Measurements from ENCODE around the gene FASTK.

The FASTK gene

DNA sequence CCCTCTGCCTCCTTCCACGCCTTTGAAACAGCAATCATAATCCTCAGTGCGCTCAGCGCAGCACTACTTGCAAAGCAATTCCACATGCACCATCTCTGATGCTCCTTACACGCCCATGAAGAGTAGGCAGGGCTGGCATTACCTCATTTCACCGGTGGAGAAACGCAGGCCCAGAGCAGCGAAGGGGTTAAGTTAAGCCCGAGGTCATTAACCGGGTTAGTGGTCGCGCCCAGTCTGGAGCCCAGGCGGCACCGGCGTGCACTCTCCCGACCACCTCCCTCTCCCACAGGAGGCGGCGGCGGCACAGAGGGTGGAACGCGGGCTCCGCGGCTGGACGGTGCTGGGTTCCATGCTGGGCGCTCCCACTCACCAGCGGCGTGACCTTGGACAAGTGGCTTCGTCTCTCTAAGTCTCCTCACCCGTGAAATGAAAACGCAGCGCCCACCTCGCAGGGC lies 515 bp downstream of the FASTK start:
- DNase-seq, result no peak

DNA sequence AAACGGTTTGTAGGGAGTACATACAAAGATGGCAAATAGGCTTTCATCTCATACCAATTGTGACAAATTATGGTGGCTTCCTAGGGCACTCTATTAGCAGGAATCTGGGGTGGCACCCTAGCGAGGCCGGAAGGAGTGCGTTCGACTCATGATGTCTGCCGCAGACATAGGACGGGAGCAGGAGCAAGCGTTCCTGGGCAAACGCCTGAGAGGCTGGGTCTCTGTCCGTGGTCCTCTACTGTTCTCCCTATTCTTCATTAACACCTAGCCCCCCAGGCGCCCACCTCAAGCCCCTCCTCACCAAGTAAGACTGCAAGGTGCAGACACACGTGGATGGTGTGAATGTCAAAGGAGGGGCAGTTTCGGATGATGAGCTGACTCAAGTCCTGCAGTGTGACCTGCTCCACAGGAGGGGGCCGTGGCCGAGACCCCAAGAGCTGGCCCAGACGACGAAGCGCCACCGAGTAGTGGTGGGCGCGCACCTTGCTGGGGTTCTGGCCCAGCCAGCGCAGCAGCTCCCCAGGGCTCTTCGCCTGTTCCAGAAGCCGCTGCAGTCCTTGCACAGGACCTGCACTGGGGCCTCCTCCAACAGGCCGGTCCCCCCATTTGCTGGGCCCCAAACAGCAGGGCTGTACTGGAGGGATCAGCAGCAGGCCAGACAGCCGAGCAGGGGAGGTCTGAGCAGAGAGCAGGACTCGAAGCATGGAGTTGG lies 1.3 kb downstream of the FASTK start:
- DNase-seq, result no peak

DNA sequence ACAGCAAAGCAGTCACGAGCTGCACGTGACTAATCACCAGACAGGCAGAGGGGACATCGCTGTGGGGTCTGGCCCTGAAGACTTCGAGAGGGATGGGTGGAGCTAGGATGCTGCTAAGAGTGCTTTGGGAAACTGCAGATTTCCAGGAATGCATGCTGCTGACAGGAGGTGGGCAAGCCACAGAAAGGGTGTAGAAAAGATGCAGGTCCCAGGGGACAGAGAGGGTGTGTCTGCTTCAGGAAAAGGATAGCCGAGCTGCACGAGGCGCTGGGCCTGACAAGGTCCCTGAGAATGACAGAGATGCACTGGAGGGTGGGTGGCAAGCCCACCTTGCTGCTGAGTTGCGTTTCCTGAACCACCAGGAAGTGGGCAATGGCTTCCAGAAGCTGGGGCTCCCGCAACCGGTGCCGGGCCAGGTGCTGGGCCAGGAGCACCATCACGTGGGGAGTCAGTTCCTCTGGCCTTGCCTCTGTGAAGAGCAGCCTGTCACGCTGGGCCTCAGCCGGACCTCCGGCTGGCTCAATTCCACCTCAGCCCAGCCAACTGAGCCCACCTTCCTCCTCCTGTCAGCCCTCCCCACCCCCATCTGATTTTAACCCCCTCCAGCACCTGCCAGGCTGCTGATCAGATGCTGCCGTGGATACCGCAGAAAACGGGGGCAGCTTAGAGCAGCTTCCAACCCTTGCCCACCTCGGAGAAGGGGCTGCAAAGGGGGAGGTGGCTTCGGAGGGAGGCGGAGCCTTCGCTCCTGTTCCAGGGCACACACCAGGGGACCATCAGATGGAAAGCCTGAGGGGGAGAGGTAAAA lies 2.2 kb downstream of the FASTK start:
- no peak for DNase-seq

DNA sequence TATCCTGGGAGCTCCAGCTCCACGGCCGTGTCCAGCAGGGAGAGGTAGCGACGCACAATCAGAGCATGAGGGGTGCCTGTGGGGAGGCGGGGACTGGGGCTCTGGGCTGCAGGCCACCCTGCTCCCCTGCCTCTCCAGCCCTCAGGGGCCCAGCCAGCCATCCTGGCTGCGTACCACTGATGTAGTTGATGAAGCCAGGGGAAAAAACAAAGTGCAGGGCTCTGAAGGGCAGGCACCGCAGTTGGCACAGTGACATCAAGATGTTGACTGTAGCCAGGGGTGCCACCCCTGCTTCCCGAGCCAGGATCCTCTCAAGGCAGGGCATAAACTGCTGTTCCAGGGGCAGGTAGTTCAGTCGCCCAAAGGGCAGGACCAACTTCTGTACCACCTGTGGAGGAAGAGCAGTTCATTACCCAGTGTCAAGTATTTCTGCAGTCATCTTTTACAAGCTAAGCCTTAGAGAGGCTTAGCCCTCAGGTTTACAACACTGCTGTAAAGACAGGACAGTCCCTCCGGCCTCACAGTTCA lies 2.8 kb downstream of the FASTK start:
- no peak for DNase-seq

DNA sequence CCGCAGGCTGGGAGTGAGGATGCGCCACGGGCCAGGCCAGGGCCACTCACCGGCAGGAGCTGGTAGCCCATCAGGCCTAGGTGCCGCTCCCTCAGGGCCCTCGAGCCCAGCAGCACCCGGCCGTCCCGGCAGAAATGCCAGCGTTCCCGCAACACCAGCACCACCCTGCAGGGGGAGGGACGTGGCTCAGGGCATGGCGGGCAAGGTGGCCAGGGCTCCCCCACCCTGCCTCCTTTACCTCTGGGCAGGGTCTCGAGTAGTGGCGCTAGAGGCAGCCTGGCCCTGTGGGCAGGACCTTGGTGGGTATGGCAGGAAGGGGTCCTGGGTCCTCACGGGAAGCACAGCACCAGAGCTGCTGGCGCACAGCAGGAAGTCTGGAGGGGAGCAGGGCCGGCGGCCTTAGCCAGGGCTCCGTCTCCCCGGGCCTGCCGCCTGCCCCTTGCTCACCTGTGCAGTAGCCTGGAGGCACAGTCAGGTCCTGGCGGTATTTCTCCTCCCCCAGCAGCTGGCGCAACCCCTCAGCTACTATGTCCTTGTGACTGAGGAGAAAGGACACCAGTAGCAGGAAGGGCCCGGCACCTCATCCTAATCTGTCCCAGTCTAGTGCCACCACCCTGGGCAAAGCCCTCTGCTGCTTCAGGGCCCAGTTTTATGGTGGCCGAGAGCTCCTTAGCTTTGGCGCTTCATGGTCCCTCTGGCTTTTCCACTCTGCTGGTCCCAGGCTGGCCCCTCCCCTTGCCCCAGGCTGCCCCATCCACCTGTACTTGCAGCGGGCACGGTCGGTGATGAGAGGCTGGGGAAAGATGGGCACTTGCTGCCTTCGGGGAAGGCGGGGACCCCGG lies 3.5 kb downstream of the FASTK start:
- no peak for DNase-seq

DNA sequence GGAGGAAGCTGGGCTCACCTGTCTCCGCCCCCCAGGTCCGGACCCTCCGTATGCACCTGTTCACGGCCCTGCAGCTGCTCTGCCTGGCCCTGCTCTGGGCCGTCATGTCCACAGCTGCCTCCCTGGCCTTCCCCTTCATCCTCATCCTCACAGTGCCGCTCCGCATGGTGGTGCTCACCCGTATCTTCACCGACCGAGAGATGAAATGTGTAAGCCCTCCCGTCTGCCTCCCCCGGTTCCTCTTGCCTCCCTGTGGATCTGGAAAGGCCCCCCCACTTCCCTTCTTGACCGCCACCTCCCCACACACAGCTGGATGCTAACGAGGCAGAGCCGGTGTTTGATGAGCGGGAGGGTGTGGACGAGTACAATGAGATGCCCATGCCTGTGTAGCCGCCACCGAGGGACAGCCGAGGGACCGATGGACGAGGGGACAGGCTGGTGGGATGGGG lies 4.6 kb downstream of the FASTK start:
- DNase-seq, result no peak

DNA sequence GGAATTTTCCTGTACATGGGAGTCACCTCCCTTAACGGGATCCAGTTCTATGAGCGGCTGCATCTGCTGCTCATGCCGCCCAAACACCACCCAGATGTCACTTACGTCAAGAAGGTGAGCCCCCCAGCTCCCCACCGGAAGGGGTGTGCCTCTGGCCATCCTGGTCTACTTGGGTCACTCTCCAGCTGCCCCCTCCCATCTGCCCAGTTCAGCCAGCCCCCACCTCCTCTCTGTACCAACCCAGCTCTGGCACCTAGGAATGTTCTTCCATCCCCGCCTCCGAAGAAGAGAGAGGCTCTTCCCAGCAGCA lies 5.0 kb downstream of the FASTK start:
- no peak for DNase-seq

DNA sequence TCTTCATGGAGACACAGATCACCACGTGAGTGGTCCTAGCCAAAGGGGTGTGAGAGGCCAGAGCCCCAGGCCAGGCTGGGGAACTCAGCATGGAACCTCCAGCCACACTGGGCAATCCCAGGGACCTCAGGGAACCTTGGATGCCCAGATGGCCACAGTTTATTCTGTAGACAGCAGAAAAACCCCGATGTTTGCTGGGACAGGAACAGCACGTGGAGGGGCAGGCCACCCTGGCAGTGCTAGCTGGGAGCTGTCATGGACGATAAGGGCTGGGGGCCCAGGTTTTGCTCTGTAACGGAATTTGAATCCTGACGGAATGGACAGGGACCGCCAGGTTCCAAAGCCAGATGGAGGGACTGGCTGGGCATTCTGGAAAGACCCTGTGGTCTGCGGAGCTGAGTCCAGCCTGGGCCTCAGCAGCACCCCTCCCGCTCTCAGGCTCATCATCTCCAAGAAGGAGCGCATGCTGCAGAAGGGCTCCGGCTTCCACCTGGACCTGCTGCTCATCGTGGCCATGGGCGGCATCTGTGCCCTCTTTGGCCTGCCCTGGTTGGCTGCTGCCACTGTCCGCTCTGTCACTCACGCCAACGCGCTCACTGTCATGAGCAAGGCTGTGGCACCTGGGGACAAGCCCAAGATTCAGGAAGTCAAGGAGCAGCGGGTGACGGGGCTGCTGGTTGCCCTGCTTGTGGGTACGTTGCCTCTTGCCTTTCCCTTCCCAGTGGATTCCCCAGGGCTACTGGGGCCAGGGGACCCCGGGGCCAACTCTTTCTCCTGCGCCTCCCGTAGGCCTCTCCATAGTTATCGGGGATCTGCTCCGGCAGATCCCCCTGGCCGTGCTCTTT lies 5.6 kb downstream of the FASTK start:
- no peak for DNase-seq

DNA sequence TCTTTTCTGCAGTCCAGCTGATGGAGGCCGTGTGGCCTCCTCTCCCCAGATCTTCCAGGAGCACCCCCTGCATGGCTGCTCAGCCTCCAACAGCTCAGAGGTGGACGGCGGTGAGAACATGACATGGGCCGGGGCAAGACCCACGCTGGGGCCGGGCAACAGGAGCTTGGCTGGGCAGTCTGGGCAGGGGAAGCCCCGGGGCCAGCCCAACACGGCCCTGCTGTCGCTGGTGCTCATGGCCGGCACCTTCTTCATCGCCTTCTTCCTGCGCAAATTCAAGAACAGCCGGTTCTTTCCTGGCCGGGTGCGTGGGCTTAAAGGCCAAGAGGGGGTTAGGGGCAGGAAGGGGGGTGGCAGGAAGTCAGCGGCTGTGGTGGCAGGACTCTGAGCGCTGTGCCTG lies 6.6 kb downstream of the FASTK start:
- DNase-seq, result no peak

DNA sequence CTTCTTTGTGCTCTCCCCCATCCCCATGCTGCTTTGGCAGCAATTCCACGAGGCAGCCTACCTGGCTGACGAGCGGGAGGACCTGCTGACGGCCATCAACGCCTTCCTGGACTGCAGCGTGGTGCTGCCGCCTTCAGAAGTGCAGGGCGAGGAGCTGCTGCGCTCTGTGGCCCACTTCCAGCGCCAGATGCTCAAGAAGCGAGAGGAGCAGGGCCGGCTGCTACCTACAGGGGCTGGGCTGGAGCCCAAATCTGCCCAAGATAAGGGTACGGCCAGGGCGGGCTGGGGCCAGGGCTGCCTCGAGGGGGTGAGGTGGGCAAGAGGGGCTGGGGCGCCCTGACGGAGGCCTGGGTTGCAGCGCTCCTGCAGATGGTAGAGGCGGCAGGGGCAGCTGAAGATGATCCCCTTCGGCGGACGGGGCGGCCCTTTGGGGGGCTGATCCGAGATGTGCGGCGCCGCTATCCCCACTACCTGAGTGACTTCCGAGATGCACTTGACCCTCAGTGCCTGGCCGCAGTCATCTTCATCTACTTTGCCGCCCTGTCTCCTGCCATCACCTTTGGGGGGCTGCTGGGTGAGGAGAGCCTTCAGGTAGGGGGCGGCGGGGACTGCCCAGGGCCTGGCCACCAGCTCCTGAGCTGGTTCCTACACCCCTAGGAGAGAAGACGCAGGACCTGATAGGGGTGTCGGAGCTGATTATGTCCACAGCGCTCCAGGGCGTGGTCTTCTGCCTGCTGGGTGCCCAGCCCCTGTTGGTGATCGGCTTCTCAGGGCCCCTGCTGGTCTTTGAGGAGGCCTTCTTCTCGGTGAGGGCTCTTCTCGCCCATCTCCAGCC lies 9.4 kb downstream of the FASTK start:
- no peak for DNase-seq

DNA sequence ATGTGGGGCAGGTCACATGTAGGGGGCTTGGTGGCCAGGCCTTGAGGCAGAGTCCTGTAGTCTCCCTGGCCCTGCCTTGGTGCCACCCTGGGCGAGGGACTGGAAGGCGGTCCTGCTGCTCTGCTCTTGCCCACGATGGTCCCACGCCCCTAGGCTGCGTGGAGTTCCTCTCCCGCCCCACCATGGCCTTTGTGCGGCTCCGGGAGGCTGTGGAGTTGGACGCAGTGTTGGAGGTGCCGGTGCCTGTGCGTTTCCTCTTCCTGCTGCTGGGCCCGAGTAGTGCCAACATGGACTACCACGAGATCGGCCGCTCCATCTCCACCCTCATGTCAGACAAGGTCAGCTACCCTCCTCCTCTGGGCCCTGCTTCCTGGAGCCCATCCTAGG lies 10.0 kb downstream of the FASTK start:
- DNase-seq, result no peak

DNA sequence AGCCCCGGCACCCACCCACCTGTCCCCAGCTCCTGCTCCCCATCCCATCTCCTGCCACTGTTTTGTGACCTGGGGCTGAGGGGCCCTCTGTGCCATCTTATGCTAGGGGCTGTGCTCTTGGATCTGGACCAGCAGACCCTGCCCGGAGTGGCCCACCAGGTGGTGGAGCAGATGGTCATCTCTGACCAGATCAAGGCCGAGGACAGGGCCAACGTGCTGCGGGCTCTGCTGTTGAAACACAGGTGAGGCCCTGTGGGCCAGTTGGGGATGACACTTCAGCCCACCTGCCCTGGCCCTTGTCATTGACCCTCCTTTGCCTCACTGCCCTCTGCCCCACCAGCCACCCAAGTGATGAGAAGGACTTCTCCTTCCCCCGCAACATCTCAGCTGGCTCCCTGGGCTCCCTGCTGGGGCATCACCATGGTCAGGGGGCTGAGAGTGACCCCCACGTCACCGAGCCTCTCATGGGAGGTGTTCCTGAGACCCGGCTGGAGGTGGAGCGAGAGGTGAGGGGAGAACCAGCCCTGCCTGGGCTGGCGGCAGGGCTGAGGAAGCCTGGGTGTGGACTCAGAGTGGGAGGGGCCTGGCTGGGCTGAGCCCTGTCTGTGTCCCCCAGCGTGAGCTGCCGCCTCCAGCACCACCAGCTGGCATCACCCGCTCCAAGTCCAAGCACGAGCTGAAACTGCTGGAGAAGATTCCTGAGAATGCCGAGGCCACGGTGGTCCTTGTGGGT lies 10.6 kb downstream of the FASTK start:
- no peak for DNase-seq

DNA sequence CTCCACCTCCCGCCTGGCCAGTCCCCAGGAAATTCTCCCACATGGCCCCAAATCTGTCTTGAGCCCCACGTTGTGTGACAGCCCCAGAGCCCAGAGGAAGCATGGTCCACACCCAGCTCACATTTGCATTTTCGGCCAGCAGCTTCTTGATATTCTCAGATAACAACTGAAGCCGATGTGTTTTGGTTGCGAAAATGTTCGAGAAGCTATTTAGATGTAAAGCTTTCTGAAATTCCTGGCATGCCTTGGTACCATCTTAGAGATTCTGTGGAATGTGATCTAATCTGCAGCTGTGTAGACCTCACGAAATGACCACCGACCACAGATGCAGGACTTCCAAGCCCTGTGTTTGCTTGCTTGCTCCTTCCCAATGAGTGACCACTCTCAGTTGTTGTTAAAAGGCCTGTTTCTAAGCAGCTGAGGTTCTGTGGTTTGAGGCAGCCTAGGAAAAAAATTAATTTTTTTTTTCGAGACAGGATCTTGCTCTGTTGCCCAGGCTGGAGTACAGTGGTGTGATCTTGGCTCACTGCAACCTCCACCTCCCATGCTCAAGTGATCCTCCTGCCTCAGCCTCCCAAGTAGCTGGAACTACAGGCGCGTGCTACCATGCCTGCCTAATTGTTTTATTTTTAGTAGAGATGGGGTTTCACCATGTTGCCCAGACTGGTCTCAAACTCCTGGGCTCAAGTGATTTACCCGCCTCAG lies 12.4 kb downstream of the FASTK start:
- no peak for DNase-seq

DNA sequence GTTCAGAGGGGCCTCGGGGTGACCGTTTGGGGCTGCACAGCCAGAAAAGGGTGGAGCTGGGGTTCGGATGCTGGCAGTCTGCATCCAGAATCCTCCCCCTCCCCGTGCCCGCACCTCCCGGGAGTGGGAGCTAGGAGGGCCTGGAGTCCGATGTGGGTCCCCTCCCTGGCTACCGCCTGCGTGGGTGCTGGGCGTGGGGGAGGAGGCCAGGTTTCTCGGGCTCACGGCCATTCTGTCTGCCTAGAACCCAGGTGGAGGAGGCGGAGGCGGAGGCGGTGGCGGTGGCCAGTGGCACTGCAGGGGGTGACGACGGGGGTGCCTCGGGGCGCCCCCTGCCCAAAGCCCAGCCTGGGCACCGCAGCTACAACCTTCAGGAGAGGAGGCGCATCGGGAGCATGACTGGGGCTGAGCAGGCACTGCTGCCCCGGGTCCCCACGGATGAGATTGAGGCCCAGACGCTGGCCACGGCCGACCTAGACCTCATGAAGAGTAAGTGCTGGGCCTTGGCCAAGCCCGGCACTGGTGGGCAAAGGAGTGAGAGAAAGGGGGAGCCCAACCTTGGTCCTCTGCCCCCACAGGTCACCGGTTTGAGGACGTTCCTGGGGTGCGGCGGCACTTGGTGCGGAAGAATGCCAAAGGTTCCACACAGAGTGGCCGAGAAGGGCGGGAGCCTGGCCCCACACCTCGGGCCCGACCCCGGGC lies 14.2 kb downstream of the FASTK start:
- no peak for DNase-seq

DNA sequence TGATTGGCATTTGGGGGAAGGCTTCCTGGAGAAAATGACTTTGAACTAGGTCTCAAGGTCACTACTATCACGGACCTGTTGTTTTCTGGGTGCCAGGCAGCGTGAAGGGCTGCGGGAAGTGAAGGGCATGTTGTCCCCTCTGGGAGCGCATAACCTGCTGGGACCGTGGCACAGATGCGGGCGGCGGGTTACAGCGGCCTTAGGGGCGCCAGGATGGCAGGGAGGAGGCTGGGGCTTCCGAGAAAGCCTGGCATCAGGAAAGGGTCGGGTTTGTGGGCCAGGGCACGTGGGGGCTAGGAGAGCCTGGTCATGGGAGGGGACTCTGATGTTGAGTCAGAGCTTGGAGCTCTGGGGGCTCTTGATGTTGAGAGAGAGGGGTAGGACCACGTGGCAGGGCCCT lies 15.1 kb downstream of the FASTK start:
- DNase-seq, result no peak

DNA sequence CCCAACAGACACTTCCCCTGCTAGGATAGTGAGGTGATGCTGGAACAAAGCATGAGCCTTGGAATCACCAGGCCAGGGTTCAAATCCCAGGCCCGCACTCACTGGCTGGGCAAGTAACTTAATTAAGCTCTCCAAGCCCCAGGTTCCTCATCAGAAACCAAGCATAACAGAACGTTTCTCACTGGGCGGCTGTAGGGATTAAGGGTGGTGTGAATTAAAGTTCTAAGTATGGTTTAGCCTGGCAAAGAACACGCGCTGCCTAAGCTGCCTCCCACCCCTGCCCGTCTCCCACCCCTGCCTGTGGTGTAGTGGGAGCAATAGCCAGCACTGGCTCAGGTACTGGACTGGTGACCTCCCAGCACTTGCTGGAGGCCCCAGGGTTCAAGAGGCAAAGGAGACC lies 15.6 kb downstream of the FASTK start:
- DNase-seq, result no peak

DNA sequence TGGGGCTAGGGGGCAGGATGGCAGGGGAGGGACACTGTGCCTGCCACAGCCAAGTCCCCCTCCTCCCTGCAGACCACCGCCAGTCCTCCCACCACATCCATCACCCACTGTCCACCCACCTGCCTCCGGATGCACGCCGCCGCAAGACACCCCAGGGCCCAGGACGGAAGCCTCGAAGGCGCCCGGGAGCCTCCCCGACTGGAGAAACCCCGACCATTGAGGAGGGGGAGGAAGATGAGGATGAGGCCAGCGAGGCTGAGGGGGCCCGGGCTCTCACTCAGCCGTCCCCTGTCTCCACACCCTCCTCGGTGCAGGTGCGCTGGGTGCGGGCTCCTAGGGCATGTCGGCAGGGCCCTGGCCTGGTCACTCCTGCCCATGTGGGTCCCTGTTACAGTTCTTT lies 16.2 kb downstream of the FASTK start:
- no peak for DNase-seq

DNA sequence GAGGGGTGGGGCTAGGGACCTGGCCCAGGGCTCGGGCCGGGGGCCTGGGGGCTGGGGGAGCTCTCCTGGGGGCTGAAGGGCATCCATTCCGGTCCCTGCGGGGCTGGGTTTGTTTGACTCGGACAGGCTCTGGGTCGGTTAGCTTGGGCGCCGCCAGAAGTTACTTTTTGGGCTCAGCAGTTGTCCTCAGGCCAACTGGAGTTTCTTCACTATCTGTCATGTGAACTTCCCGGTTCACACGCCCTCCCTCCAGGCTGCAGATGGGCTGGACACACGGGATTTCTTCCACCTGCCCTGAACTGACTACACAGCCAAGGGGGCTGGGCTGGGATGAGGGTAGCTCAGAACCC lies 17.4 kb downstream of the FASTK start:
- DNase-seq, result no peak

DNA sequence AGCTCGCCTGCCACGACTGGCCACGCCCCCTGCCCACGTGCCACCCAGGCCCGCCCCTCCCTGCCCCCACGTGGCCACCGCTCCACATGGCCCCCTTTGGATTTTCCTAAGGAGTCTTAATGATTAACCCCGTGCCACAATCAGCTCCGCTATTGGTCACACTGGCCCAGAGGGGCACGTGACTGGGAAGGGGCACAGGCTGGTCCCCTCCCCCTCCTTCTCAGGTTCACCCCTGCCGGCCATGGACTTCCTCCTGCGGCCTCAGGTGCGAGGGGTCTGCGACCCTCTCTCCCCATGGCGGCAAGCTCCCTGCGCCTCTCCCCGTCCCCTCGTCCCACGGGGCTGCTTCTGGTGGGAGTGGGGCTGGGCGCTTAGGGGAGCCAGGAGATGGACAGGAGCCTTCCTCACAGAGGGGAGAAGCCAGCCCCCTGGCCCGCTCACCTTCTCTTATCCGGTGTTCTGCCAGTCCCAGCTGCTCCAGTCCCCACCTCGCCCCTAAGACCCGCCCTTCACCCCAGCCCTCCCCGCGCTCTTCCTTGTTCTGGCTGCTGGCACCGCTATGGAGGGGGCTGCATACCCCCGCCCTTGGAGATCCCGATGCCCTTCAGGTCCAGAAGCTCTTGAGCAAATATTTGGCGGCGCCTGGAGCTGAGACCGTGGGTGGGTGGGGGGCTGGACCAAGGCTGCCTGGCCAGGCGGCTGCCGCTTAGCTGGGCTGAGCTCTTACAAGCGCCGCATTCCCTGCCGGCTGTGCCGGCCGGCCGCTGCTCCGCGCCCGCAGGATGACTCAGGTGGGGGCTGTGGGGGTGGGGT lies 18.0 kb downstream of the FASTK start:
- no peak for DNase-seq
